ENCODE measurements around the gene CTNND1.

Gene CTNND1

DNA sequence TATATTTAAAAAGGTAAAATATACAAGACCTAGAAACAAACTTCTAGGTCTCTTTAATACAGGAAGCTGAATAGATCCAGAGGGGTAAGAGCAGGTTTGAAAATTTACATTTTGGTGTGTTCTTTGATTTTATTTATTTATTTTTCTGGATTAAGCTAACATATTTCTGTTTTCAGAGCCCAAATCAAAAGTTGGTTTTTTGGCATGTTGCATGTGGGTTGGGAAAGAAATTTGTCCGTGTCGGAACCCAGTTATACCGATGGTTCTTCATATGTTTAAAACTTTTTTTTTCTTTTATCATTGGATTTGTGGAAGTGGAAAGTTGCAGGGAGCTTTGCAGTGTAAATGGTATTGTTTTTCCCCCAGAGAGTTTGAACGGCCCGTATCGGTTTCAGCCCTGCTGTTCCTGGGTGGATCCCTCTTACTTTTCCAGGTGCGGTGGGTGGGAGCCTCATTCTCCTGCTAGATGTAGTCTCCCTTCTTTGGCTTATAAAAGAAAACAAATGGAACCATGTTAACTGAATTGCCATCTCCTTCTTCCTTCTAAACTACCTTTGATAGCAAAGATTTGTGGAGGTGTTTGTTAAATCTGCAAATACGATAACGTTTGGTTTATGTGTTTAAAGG lies 746 bp downstream of the CTNND1 start:
- peak overlapping the region; percentile 70 for H3K4me3 ChIP-seq (replicated peaks; ENCODE audit: low read depth, low read length)
- TF ChIP-seq, protein P1, sequence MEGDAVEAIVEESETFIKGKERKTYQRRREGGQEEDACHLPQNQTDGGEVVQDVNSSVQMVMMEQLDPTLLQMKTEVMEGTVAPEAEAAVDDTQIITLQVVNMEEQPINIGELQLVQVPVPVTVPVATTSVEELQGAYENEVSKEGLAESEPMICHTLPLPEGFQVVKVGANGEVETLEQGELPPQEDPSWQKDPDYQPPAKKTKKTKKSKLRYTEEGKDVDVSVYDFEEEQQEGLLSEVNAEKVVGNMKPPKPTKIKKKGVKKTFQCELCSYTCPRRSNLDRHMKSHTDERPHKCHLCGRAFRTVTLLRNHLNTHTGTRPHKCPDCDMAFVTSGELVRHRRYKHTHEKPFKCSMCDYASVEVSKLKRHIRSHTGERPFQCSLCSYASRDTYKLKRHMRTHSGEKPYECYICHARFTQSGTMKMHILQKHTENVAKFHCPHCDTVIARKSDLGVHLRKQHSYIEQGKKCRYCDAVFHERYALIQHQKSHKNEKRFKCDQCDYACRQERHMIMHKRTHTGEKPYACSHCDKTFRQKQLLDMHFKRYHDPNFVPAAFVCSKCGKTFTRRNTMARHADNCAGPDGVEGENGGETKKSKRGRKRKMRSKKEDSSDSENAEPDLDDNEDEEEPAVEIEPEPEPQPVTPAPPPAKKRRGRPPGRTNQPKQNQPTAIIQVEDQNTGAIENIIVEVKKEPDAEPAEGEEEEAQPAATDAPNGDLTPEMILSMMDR (IDR thresholded peaks at IDR 0.05; ENCODE audit: low read depth, low read length, missing control alignments), result no peak
- DNase-seq (ENCODE audit: extremely low read depth, low read depth), result no peak

DNA sequence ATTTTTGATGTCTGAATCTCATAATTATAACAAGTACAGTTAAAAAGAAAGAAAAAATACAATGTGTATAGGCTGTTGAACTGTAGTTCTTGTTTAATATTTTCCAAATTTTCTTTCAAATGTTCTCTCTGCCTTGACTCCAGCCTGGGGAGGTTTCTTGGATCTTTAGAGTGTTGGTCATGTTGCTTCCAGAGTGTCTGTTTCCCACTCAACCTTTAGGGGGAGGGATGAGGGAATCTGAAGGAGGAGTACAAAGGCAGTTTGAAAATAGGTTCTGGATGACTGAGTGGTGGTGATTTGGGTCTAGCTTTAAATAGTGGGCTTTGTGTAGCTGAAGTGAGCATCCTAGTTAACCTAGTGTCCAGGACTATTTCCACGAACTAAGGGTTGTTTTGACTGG lies 2.0 kb downstream of the CTNND1 start:
- no peak for DNase-seq (ENCODE audit: extremely low read depth, low read depth)
- peak overlapping the region; percentile 70 for H3K4me3 ChIP-seq (replicated peaks; ENCODE audit: low read depth, low read length)

DNA sequence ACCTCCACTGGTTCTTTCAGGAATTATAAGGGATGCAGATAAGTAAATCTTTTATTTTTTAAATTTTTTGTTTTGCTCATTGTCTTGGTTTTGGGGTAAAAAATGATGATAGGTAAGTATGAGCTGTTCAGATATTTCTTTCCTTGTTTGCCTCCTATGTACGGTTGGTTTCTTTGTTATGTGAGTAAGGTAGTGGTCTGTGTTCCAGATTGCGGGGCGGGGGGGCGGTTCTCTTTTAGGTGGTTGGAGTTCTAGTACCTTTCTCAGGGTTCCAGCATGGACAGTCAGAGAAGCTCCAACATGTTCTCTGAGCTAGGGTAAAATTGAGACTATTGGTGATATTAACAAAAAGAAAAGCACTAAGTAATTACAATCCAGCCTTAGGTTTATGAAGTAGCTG lies 2.4 kb downstream of the CTNND1 start:
- DNase-seq (ENCODE audit: extremely low read depth, low read depth), result no peak
- H3K4me3 ChIP-seq (replicated peaks; ENCODE audit: low read depth, low read length), result peak overlapping the region; percentile 70
- TF ChIP-seq, protein P1 (IDR thresholded peaks at IDR 0.05; ENCODE audit: low read depth, low read length, missing control alignments), result no peak

More for the DNA sequence above, 2.0 kb downstream of the CTNND1 start:
- TF ChIP-seq, protein P1 (IDR thresholded peaks at IDR 0.05; ENCODE audit: low read depth, low read length, missing control alignments), result peak; percentile 26

DNA sequence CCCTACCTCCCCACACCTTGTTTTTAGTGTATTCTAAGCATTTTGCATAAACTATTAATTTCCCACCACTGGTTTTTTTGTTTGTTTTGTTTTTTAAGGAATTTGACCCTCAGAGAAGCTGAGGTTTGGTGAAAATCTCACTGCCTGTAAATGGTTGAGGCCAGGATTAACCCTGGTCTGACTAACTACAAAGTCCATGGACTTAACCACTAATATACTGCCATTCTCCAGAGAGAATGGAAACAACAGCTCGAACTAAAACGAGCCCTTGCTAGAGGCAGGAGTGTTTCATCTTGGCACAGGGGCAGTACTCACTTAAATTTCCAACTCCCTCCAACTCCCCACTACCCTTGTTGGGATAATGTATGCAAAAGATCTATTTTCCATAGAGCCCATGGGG lies 3.0 kb downstream of the CTNND1 start:
- TF ChIP-seq, protein P1 (IDR thresholded peaks at IDR 0.05; ENCODE audit: low read depth, low read length, missing control alignments), result no peak
- peak overlapping the region; percentile 70 for H3K4me3 ChIP-seq (replicated peaks; ENCODE audit: low read depth, low read length)
- no peak for DNase-seq (ENCODE audit: extremely low read depth, low read depth)

DNA sequence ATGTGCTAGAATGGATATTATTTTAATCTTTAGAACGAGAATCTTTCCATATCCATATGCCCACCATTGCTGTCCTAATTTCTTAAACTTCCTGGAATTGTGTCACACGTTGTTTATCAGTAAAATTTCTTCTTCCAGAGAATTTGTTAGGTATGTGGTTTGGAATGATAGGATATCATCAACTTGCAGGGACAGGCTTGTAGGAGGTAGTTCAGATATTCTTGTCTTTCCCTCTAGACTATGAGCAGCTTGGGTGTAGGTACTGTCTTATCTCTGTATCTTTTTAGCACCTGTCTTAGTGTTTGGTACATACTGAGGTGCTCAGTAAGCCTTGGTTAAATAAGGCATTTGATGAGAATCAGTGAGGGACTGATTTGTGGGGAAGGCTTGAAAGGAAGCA lies 3.4 kb downstream of the CTNND1 start:
- H3K4me3 ChIP-seq (replicated peaks; ENCODE audit: low read depth, low read length), result peak overlapping the region; percentile 70
- no peak for DNase-seq (ENCODE audit: extremely low read depth, low read depth)
- TF ChIP-seq, protein P1 (IDR thresholded peaks at IDR 0.05; ENCODE audit: low read depth, low read length, missing control alignments), result no peak

DNA sequence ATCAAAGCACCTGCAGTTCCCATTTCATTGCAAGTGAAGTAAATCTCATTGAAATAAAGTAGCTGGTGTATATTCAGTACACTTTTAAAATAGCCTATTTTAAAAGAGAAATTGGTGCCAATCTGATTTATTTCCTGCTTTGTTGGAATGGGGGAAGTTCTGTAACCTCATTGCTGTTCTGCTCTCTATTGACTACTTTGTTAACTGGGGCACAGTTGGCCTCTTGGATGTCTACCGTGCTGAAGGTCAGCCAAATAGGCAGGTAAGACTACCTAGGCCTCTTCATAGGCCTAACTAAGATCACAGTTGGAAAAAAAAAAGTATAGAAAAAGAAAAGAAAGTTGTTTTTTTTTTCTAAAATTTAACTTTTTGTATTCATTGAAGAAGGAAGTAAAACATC lies 9.2 kb downstream of the CTNND1 start:
- no peak overlapping the region for H3K4me3 ChIP-seq (replicated peaks; ENCODE audit: low read depth, low read length)
- DNase-seq (ENCODE audit: extremely low read depth, low read depth), result no peak
- TF ChIP-seq, protein P1 (IDR thresholded peaks at IDR 0.05; ENCODE audit: low read depth, low read length, missing control alignments), result no peak

DNA sequence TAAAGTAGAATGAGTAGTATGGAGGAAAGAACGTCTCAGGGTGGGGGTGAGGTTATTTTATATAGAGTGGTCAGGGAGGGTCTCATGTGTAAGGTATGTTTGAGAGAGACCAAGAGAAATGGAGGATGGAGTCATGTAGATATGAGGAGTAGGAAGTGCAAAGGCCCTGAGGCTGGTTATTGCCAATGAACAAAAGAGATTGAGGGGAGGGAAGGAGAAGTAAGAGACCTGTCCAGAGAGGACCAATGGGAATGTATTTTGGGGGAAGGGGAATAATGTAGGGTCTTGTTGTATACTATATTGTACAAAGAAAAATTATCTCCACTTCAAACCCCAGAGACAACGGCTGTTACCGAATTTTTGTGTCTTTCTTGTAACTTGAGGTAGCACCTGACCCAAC lies 9.8 kb downstream of the CTNND1 start:
- H3K4me3 ChIP-seq (replicated peaks; ENCODE audit: low read depth, low read length), result no peak overlapping the region
- DNase-seq (ENCODE audit: extremely low read depth, low read depth), result no peak
- TF ChIP-seq, protein P1 (IDR thresholded peaks at IDR 0.05; ENCODE audit: low read depth, low read length, missing control alignments), result no peak
